GM12874 (cell line): ENCODE measurements around the gene NUP42.

ENCODE experiments used
- CTCF ChIP-seq: IDR thresholded peaks from 2 replicates; pipeline ENCODE4 v1.5.1; 2011; ENCODE audit warnings: low read depth, mild to moderate bottlenecking, control low read depth, low read length, moderate library complexity; ENCODE audit not compliant: insufficient read depth

Gene NUP42

GRCh38 chr7:23238983-23239652 lies 57.3 kb downstream of the NUP42 start:
- TF ChIP-seq CTCF, result no peak

GRCh38 chr7:23239698-23240097 lies 57.9 kb downstream of the NUP42 start:
- no peak for TF ChIP-seq CTCF

GRCh38 chr7:23242321-23242720 lies 60.5 kb downstream of the NUP42 start:
- no peak for TF ChIP-seq CTCF

- no peak for TF ChIP-seq CTCF
Measured at GRCh38 chr7:23242935-23243334, 61.1 kb downstream of the NUP42 start.

GRCh38 chr7:23246555-23246954 lies 64.7 kb downstream of the NUP42 start, which contains the start of gene GPNMB:
Gene GPNMB, plus strand, starts transcription at chr7:23246775. Its CDS starts 83 bp downstream, at chr7:23246858.
- no peak for TF ChIP-seq CTCF

GRCh38 chr7:23247046-23247602 lies 65.3 kb downstream of the NUP42 start:
- no peak for TF ChIP-seq CTCF

GRCh38 chr7:23247603-23248335 lies 65.9 kb downstream of the NUP42 start:
- TF ChIP-seq CTCF, result no peak
